Inflammatory macrophage treated with lipopolysaccharide for 4 hours (primary cell): ENCODE data around the gene CD151.

Experiments used
- DNase-seq: peaks from one replicate; pipeline ENCODE4 v3.0.0-alpha.2; 2020

CD151 gene

GRCh38 chr11:829847-830294 lies 2.9 kb upstream of the CD151 start:
- no peak for DNase-seq

GRCh38 chr11:830295-831117 lies 2.2 kb upstream of the CD151 start:
- no peak for DNase-seq

GRCh38 chr11:831118-831864 lies 1.5 kb upstream of the CD151 start:
- no peak for DNase-seq

GRCh38 chr11:831961-832528 lies 707 bp upstream of the CD151 start:
- no peak for DNase-seq

- peak; percentile 62 for DNase-seq
Observed at GRCh38 chr11:833114-833791, 501 bp downstream of the CD151 start.

- no peak for DNase-seq
Observed at GRCh38 chr11:833849-834311, 1.1 kb downstream of the CD151 start.

- DNase-seq = peak; percentile 49
Observed at GRCh38 chr11:834371-835316, 1.9 kb downstream of the CD151 start.

- no peak for DNase-seq
Observed at GRCh38 chr11:836274-836673, 3.5 kb downstream of the CD151 start.

GRCh38 chr11:836700-837099 lies 3.9 kb downstream of the CD151 start:
- no peak for DNase-seq

GRCh38 chr11:837189-837989 lies 4.6 kb downstream of the CD151 start:
- DNase-seq = no peak

GRCh38 chr11:837990-838307 lies 5.2 kb downstream of the CD151 start:
- no peak for DNase-seq

- no peak for DNase-seq
Observed at GRCh38 chr11:838441-839279, 5.9 kb downstream of the CD151 start.

- DNase-seq = no peak
Observed at GRCh38 chr11:839280-839623, 6.5 kb downstream of the CD151 start.

- no peak for DNase-seq
Observed at GRCh38 chr11:839875-840617, 7.3 kb downstream of the CD151 start.

- DNase-seq = no peak
Observed at GRCh38 chr11:841981-842369, 9.2 kb downstream of the CD151 start.

- DNase-seq = peak; percentile 88
Observed at GRCh38 chr11:842370-843002, 9.7 kb downstream of the CD151 start, which contains the start of the genes POLR2L and TSPAN4. POLR2L (minus strand) TSS chr11:842529; CDS start chr11:842508, 21 bp downstream. TSPAN4 (plus strand) TSS chr11:842852; CDS start chr11:850305, 7,453 bp downstream.

- no peak for DNase-seq
Observed at GRCh38 chr11:843086-843734, 10.5 kb downstream of the CD151 start.
